ENCODE data around the gene AASS.

Gene AASS

DNA sequence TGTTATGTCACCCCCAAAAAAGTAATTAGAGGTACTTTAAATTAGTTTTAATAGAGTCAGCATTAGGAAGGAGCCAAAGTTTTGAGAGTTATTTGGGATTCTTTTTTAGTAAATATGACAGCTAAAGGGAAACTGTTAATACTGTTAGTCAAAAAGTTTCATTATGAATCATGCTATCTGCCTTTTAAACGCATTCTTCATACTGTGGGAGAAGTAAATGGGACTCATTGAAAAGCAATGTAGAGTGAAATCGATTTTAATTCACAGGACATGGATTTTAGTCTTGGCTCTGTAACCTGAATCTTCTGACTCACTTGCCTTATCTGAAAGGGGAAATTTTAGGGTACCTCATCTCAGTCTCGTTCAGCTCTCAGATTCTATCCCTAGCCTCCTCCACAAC, 105.1 kb downstream of the AASS start:
- no peak for DNase-seq (ENCODE audit: low read depth)

DNA sequence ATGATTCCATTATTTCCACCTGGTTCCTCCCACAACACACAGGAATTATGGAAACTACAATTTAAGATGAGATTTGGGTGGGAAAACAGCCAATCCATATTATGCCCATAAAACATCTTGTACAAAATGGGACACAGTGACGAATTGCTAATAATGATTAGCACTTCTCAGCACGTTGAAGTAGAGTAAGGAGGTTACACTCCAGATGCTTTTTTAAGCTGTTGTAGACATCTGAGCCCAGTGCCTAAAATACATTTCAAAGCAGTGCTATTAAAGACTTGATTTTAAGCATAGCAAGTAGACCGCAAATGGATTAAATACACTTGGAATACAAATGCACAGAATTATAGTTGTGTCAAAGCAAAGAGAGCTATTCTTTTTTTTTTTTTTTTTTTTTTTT, 105.9 kb downstream of the AASS start:
- no peak for DNase-seq (ENCODE audit: low read depth)

- no peak for DNase-seq (ENCODE audit: low read depth)
These were observed 108.2 kb downstream of the AASS start for GRCh38 chr7:122035876-122036275.

- no peak for DNase-seq (ENCODE audit: low read depth)
These were observed 110.4 kb downstream of the AASS start for GRCh38 chr7:122033641-122034040.

DNA sequence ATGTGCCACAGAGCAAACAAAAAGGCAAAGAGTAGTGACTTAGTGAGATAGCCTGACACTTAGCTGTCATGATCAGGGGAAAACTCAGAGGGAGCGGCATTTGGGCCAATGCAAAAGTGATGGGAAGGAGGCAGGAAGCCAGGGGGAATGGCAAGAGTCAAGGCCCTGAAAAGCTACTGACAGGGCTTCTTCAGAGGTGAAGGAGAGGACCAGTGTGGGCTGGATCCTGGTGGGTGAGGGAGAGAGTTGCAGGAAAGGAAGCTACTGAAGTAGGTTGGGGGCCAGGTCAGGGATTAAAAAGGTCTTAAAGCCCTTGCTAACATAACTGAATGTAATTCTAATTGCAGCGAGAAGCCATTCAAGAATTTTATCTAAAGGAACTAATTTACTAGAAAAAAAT, 117.0 kb downstream of the AASS start:
- DNase-seq (ENCODE audit: low read depth) = no peak

Data from activated gamma-delta T cell treated with anti-CD3 and anti-CD28 coated beads, Interleukin-2, amount 50 U/mL, for 16 hours (primary cell).